MM.1S (cell line): ENCODE results near the gene ADCY9.

Experiments
- CTCF ChIP-seq: fragments of 300-600 bp; sonication (generic); IDR thresholded peaks from 2 replicates; pipeline ENCODE4 v1.5.1; 2016; ENCODE audit warnings: antibody characterized with exemption, low read length, mixed read lengths
- EZH2phosphoT487 ChIP-seq: fragments of 300-600 bp; sonication (generic); IDR thresholded peaks from 2 replicates; pipeline ENCODE4 v1.6.1; 2018; ENCODE audit warnings: antibody characterized with exemption, low read length

- TF ChIP-seq CTCF = no peak
- no peak for TF ChIP-seq EZH2phosphoT487
Measured at GRCh38 chr16:4052096-4052495, 64.1 kb downstream of the ADCY9 start.
